Testis (tissue), 2 donors: ENCODE results near the gene EPHA5.

Experiments
- CTCF ChIP-seq, 3 experiments: fragments of 450-650 bp in 2 of 3; fragments of 200-600 bp in 1 of 3; sonication (generic) in 1 of 3; IDR thresholded peaks; one replicate each; pipeline ENCODE4 v1.5.1; 2016 to 2019; ENCODE audit warnings: antibody characterized with exemption in 3 of 3, mild to moderate bottlenecking in 2 of 3, moderate library complexity in 1 of 3
- POLR2A ChIP-seq: fragments of 450-650 bp; IDR thresholded peaks from one replicate; pipeline ENCODE4 v1.6.1; 2017; ENCODE audit warnings: antibody characterized with exemption, mild to moderate bottlenecking, moderate library complexity

GRCh38 chr4:65416891-65417290 is 253.4 kb downstream of the EPHA5 start:
- TF ChIP-seq CTCF (IDR thresholded peaks at IDR 0.05) (no peak), POLR2A (no peak)
